SKM-1 treated with dmso at 0.1 percent for 144 hours (cell line): Measurements from ENCODE around the gene LRRC7.

Experiments used
- DNase-seq: peaks from one replicate; lab custom pipeline; 2025; ENCODE audit not compliant: unreplicated experiment; lab: John Stamatoyannopoulos, UW

Gene LRRC7

DNA sequence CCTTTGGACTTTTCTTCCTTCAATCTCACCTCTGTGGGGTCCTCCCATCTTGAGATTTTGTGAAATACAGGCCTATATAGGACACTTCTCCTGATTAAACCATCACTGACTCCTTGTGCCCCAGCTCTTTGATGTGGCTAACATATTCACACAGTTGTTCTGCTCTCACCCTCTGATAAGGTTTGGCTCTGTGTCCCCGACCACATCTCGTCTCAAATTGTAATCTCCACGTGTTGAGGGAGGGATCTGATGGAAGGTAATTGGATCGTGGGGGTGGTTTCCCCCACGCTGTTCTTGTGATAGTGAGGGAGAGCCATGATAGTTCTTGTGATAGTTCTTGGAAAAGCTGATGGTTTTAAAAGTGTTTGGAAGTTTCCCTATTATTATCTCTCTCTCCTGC lies 19.7 kb downstream of the LRRC7 start:
- no peak for DNase-seq

- no peak for DNase-seq
Measured at GRCh38 chr1:69589799-69590198, 22.1 kb downstream of the LRRC7 start.

DNA sequence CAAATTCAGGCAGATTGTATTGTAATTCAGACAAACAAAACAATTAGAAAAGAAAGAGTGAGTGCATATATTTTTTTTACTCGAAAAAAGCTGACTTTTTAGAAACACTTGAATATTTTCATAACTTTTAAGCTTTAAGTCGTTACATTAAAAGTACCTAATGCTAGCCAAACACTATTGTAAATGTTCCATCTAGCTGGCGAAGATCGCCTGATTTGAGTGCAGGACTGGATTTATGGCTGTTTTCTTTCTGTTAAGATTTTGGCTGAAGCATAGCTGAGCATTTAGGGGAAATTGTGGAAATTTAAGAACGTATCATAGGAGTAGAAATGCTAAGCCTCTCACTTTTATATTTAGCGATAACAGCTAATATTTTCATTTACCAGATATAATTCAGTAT lies 24.6 kb downstream of the LRRC7 start:
- no peak for DNase-seq

DNA sequence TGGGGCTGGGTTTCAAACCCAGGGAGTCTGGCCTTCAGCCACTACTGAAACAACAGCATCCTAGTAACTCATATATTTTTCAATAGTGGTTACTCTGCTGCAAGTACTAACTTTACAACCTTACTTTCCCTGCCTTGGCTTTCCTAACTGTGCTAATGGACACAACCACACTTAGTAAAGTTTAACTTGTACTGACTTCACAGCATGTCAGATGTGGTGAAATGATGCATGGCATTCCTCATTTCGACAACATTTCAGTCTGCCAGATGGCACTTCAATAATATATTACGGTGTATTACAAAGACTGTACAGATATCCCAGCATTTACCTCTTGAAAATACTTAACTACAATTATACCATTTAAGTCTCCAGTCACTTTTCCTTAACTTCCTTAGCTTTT lies 27.8 kb downstream of the LRRC7 start:
- DNase-seq = no peak

DNA sequence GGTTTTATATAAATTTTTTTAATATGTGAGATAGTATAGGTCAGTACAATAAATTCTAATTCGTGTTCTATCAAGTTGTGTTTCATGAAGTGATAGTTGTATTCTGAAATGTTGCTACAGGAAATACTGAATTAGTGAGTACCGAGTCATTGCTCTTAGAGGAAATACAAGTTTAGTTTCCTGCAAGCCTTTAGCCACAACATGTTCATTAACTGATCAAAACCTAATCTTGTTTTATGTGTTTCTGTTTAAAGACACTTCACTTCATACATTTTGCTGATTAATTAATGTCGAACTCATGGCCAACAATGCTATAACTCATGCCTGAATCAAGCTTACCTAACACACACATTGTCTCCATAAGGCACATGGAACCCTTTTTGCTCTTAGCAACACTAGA lies 43.6 kb downstream of the LRRC7 start:
- no peak for DNase-seq

DNA sequence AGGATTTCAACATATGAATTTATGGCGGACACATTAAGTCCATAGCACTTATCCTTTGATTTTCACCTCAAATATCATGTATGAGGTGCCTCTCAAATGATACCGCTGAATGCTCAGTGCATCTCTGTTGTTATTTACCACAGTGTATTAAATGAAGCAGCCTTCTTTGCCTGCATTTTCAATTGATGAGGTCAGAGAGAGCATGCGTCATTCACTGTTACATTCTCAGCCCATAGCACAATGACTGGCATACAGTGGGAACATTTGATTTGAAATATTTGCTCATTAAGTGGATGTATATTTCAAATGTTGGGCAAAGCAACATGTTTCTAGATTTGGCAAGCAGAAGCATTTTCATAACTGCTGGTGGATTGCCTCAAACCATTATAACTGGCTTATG lies 45.7 kb downstream of the LRRC7 start:
- DNase-seq = no peak

- DNase-seq = no peak
Measured at GRCh38 chr1:69638673-69639072, 71.0 kb downstream of the LRRC7 start.

DNA sequence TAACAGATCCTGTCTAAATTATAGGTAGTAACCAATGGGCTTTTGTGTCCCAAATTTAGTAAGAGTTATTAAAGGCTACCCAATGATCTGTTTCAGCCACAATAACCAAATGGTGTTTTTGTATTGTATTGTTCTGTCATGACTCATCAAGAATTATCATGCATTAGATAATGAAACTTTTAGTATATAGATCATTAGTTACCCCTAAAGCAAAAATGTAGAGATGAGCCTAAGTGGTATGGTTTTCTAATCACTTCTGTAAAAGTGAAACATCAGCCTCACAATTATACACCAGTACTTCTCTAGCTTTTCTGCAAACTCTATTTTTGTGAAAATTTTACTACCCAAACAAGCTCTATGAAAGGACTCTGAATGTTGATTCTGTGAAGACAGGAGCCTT lies 71.4 kb downstream of the LRRC7 start:
- DNase-seq = no peak

DNA sequence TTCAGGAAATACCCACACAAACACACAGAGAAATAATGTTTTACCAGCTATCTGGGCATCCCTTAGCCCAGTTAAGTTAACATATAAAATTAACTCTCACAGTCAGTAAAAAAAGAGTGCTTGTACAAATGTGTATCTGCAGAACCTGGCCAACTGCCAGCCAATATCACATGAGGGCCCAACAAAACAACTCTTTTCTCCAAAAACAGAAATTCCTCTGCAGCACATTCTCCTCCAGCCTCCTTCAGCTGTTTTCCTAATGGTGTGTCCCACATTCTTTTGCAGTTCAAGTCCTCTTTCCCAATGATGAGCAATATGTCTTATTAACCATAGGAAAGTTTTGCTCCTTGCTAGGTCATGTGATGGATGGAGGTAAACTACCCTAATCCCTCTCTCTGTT lies 75.5 kb downstream of the LRRC7 start:
- DNase-seq = no peak

GRCh38 chr1:69645477-69645876 lies 77.8 kb downstream of the LRRC7 start:
- DNase-seq = no peak

DNA sequence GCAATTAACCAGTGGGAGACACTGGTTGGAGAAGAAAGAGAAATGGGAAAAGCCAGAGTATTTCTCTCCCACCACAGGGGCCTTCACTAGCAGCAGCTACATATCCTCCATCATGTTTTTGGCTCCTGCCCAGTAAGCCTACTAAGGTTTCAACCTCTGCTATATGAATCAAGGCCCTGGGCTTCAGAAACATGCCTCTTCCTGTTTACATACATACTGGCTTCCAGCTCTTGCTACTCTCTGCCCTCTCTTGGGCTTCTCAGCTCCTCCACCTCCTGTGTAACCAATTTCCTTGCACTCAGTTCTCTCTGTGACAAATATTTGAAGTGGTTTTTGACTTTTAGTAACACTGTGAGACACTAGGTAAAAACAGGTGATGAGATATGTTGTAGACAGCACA lies 80.8 kb downstream of the LRRC7 start:
- DNase-seq = no peak

- no peak for DNase-seq
Measured at GRCh38 chr1:69649383-69649990, 81.8 kb downstream of the LRRC7 start.

GRCh38 chr1:69650779-69651178 lies 83.1 kb downstream of the LRRC7 start:
- no peak for DNase-seq

GRCh38 chr1:69651656-69652055 lies 83.9 kb downstream of the LRRC7 start:
- no peak for DNase-seq

GRCh38 chr1:69657971-69658370 lies 90.2 kb downstream of the LRRC7 start:
- DNase-seq = no peak

DNA sequence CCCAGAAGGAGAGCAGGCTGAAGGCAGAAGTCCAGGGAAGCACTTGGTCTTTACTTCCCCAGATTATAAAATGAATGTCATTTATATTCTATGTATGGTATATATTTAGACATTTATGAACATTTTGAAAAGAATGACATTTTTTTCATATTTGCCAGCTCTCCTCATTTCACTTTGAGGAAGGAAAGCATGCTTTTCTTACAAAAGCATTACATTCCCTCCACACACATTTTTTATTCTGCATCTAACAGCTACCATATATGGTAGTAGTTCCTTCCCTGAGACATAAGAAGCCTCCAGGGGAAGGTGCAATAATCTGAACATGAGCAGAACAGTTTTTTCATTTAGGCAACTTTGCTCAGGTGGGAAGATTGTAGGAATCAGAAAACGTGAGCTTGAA lies 94.0 kb downstream of the LRRC7 start:
- DNase-seq = no peak

DNA sequence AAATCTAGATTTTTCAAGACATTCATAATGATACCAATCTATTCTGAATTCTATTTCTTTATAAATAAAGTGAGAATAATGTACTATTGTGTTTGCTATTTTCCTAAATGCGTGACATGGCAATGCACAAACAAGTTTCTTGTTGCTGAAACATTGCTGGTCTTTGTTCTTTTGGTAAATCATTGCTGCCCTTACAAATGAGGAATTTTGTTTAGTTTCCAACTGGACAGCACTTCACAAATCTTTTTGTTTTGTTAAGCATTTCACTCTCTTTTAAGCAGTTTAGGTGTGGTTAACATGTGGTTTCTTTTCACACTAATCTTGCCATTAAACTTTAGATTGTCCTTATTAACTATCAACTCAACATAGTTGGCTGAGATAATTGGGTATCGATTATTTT lies 94.6 kb downstream of the LRRC7 start:
- DNase-seq = no peak

DNA sequence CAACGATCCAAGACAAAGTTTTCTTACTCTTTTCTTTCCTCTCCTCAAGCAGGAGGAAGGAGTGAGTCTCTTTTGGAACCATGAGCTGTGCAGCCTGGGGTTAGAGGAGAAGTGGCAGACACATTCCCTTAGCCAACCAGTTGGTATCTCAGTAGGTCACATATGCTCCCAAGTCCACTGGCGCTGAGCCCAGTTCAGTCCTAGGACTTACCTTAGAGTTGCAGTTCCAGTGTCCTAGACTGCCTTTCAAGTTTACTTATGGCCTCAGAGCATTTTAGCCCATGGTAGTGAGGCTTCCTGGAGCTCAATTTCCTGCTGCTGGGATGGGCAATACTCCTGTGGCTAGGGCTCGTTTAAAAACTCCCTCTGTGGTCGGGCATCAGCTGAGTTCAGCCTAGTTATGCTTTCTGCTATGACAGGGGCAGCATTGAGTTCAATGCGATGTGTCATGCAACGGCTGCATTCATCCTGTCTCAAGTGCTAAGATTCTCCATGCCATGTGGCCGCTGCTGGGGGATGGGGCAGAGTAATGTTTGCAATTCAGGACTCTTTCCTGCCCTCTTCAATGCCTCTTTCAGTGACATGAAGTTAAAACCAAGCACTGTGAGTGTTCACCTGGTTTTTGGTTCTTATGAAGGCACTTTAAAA lies 103.8 kb downstream of the LRRC7 start:
- DNase-seq = no peak

DNA sequence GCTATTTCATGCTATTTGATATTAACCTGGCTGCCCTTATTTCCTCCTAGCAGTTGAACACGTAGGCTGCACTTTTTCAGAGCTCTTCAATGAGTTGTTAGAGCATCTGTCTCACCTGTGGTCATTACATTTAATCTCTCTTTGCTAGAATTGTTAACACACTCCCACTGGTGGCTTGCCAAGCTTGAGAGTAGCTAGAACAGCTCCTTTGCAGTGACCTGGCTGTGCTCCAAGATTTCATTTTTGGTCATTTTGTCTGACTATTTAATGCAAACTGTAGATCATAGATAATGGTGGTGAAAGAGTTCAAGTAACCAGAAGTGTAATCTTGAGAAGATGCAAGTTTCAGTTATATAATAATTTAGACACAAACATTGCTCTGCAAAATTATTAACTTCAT lies 105.6 kb downstream of the LRRC7 start:
- DNase-seq = no peak

GRCh38 chr1:69679965-69680364 lies 112.2 kb downstream of the LRRC7 start:
- no peak for DNase-seq

DNA sequence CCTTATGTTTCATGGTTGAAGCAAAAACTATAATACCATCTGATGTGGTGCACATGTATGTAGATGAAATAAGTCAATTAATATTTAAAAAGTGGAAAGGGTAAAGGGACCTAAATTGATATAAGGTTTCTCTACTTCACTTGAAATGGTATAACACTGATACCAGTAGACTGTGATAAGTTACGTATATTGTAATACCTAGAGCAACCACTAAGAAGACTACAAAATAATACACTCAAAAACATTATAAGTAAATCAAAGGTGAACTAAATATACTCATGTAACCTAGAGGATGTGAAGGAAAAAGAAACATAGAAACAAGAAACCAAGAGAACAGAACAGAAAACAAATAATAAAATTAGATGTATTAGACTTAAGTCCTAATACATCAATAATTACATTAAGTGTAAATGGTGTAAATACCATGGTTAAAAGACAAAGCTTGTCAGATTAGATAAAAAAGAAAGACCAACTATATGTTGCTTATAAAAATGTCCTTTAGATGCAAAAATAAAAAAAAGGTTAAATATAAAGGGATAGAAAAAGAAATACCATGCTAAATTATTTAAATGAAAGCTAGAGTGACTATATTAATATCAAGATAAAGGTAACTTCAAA lies 118.8 kb downstream of the LRRC7 start:
- DNase-seq = no peak

GRCh38 chr1:69688193-69688592 lies 120.5 kb downstream of the LRRC7 start:
- peak; percentile 91 for DNase-seq

GRCh38 chr1:69691179-69691578 lies 123.5 kb downstream of the LRRC7 start:
- DNase-seq = no peak
